ENCODE data around the gene HARS2.

DNA sequence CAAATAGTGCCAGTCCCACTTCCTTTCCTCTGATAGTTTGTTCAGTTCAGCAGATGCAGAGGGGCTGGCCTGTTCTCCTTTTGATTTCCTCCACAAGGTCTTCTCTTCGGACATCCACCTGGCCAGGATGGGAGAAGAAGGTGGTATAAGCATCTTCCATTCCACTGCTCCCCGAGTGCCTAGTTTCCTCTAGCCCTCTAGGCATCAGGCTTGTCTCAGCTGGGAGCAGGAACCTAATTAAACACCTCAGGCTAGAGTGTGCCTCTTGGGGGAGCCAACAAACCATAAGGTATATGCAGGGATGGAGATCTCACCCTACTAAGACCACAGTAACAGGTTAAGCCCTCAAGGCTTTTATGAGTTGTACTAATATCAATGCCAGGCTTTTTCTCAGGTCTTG lies 17.0 kb upstream of the HARS2 start:
- TF ChIP-seq, protein P1, sequence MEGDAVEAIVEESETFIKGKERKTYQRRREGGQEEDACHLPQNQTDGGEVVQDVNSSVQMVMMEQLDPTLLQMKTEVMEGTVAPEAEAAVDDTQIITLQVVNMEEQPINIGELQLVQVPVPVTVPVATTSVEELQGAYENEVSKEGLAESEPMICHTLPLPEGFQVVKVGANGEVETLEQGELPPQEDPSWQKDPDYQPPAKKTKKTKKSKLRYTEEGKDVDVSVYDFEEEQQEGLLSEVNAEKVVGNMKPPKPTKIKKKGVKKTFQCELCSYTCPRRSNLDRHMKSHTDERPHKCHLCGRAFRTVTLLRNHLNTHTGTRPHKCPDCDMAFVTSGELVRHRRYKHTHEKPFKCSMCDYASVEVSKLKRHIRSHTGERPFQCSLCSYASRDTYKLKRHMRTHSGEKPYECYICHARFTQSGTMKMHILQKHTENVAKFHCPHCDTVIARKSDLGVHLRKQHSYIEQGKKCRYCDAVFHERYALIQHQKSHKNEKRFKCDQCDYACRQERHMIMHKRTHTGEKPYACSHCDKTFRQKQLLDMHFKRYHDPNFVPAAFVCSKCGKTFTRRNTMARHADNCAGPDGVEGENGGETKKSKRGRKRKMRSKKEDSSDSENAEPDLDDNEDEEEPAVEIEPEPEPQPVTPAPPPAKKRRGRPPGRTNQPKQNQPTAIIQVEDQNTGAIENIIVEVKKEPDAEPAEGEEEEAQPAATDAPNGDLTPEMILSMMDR (IDR thresholded peaks at IDR 0.05): no peak
- TF ChIP-seq POLR2A (IDR thresholded peaks at IDR 0.05): no peak

Measured in body of pancreas (tissue), 4 donors.